ENCODE data around the gene OR6K2.

Gene OR6K2

GRCh38 chr1:158720620-158721019 is 20.2 kb upstream of the OR6K2 start, which contains the start of gene OR6K3:
TSS of gene OR6K3 (minus strand) at chr1:158720720. CDS start at chr1:158718115, 2,605 bp downstream.
- no peak for TF ChIP-seq CTCF (IDR thresholded peaks at IDR 0.05; ENCODE audit: low read depth, low read length)
- DNase-seq (ENCODE audit: extremely low read depth, low read depth), result no peak

- no peak for DNase-seq (ENCODE audit: extremely low read depth, low read depth)
- no peak for TF ChIP-seq CTCF (IDR thresholded peaks at IDR 0.05; ENCODE audit: low read depth, low read length)
Observed at GRCh38 chr1:158719664-158720063, 19.2 kb upstream of the OR6K2 start.

- TF ChIP-seq CTCF (IDR thresholded peaks at IDR 0.05; ENCODE audit: low read depth, low read length), result no peak
- no peak for DNase-seq (ENCODE audit: extremely low read depth, low read depth)
Observed at GRCh38 chr1:158717344-158717743, 16.9 kb upstream of the OR6K2 start.

GRCh38 chr1:158716335-158716734 is 15.9 kb upstream of the OR6K2 start:
- no peak for TF ChIP-seq CTCF (IDR thresholded peaks at IDR 0.05; ENCODE audit: low read depth, low read length)

GRCh38 chr1:158714754-158715153 is 14.3 kb upstream of the OR6K2 start:
- DNase-seq (ENCODE audit: extremely low read depth, low read depth), result no peak
- no peak for TF ChIP-seq CTCF (IDR thresholded peaks at IDR 0.05; ENCODE audit: low read depth, low read length)

More at GRCh38 chr1:158716335-158716734, 15.9 kb upstream of the OR6K2 start:
- no peak for DNase-seq (ENCODE audit: extremely low read depth, low read depth)

- DNase-seq (ENCODE audit: extremely low read depth, low read depth), result no peak
- TF ChIP-seq CTCF (IDR thresholded peaks at IDR 0.05; ENCODE audit: low read depth, low read length), result no peak
Observed at GRCh38 chr1:158711098-158711497, 10.6 kb upstream of the OR6K2 start.

GRCh38 chr1:158706096-158706495 is 5.6 kb upstream of the OR6K2 start:
- no peak for TF ChIP-seq CTCF (IDR thresholded peaks at IDR 0.05; ENCODE audit: low read depth, low read length)
- DNase-seq (ENCODE audit: extremely low read depth, low read depth), result no peak
